Astrocyte of the spinal cord (primary cell): ENCODE results near the gene MAPKAP1.
A peak's percentile ranks its signal among the peaks of the same experiment; 100 is the strongest.

Experiments
- DNase-seq: peaks from one replicate; pipeline ENCODE4 v3.0.0; 2011; ENCODE audit warnings: low read depth, low spot score
- H3K4me3 ChIP-seq: 2 replicates; pipeline ENCODE4 v1.5.1; 2011; ENCODE audit warnings: low read depth, mild to moderate bottlenecking, low read length, moderate library complexity
- CTCF ChIP-seq: IDR thresholded peaks from 2 replicates; pipeline ENCODE4 v1.5.1; 2012; ENCODE audit warnings: low read depth, mild to moderate bottlenecking, low read length, inconsistent platforms
- in situ Hi-C: cut with HindIII; loops from 2 replicates; pipeline ENCODE4 v1.10.0; 2017; ENCODE audit warnings: low sequenced_read_pairs

MAPKAP1 gene

DNA sequence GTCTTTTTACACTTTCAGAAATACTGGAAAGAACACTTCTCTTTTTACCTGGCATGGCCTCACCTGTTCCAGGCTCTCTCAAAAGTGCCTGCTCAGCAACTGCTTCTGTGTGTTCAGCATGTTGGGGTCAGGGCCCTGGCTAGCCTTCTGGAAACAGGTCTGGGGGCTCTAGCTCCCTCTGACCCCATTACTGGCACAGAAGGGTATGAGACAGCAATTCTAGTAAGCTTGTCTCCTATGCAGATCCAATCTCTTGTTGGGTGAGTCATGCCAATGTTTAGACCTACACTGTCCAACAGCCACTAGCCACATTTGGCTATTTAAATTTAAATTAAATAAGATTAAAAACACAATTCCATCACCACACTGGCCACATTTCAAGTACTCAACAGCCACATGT, 80.8 kb downstream of the MAPKAP1 start:
- H3K4me3 ChIP-seq, result no peak overlapping the region
- TF ChIP-seq CTCF, result no peak
- in situ Hi-C loops, result no loop called here
- peak; percentile 60 for DNase-seq

- DNase-seq, result no peak
- in situ Hi-C loops, result no loop called here
- H3K4me3 ChIP-seq, result no peak overlapping the region
- no peak for TF ChIP-seq CTCF
These were observed 85.8 kb downstream of the MAPKAP1 start for GRCh38 chr9:125621170-125621569.

DNA sequence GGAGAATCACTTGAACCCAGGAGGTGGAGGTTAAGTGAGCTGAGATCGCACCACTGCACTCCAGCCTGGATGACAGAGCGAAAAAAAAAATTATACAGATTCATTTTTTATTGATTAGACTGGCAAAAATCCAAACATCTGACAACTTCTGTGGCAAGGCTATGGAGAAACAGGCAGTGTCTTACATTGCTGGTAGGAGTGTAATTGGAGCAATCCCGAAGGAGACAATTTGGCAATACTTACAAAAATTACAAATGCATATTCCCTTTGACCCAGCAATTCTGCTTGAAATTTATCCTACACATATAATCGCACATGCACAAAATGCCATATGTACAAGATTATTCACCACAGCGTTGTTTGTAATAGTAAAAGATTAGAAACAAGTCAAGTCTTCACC, 86.8 kb downstream of the MAPKAP1 start:
- DNase-seq, result no peak
- in situ Hi-C loops, result no loop called here
- H3K4me3 ChIP-seq, result no peak overlapping the region
- no peak for TF ChIP-seq CTCF

DNA sequence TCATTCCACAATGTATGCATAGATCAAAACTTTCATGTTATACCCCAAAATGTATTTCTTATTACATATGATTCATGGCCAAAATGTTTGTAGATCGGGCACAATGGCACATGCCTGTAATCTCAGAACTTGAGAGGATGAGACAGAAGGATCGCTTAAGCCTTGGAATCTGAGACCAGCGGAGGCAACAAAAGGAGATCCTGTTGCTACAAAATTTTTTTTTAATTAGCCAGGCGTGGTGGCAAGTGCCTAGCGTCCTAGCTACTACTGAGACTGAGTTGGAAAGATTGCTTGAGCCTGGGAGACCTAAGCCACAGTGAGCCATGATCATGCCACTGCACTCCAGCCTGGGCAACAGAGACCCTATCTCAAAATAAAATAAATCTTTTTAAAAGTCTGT, 89.9 kb downstream of the MAPKAP1 start:
- TF ChIP-seq CTCF, result no peak
- in situ Hi-C loops, result no loop called here
- DNase-seq, result no peak
- no peak overlapping the region for H3K4me3 ChIP-seq

DNA sequence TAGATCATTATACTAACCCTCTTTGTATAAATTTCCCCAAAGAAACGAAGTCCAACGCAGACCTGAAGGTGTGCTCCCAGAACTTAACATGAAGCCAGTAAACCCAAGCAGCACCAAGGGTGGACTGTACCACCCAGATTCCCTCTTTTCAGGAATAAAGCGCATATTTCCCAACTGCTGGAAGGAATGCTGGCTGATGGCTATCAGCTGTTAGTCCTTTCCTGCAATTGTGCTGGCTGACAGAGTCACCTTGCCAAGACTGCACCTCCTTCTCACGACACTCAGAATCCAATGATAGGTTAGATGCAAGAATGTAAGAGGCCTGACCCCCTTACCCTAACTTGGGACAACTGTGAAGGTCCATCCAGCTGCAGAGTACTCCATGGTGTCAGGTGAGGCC, 93.9 kb downstream of the MAPKAP1 start:
- TF ChIP-seq CTCF, result no peak
- in situ Hi-C loops, result no loop called here
- no peak for DNase-seq
- H3K4me3 ChIP-seq, result no peak overlapping the region

DNA sequence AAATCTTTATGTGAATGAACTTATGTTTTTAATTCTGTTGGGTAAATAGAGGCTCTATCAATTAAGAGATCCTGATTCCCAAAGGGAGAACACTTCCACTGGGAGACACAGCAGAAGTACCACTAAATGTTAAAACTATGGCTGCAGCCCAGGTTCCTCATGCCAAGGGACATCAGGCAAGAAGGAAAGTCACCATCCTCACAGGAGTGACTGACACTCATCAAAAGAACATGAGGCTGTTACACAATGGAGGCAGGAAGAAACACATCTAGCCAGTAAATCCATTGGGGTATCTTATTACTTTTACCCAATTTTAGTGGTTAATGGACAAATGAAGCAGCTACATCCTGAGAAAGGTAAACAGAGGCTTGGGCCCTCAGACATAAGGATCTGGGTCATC, 94.4 kb downstream of the MAPKAP1 start:
- no peak overlapping the region for H3K4me3 ChIP-seq
- no peak for TF ChIP-seq CTCF
- in situ Hi-C loops, result no loop called here
- DNase-seq, result no peak

GRCh38 chr9:125611121-125611765, 95.8 kb downstream of the MAPKAP1 start:
- TF ChIP-seq CTCF, result no peak
- DNase-seq, result no peak
- no peak overlapping the region for H3K4me3 ChIP-seq
- in situ Hi-C loops, result no loop called here
